Skin epidermis (tissue), 12 donors: ENCODE data around the gene HS3ST3B1.

Source experiments
- H3K27ac ChIP-seq, 21 experiments: fragments of 200-600 bp; sonication (generic) in 11 of 21; one replicate each; pipeline ENCODE4 v1.5.0; 2020; ENCODE audit warnings: mild to moderate bottlenecking in 3 of 21, inconsistent platforms in 2 of 21, moderate library complexity in 2 of 21
- H3K4me3 ChIP-seq, 7 experiments: fragments of 200-600 bp; sonication (generic) in 2 of 7; one replicate each; pipeline ENCODE4 v1.5.0; 2020; ENCODE audit warnings: inconsistent platforms in 2 of 7, mild to moderate bottlenecking in 2 of 7, moderate library complexity in 1 of 7

The HS3ST3B1 gene

GRCh38 chr17:14340857-14341754 is 40.2 kb downstream of the HS3ST3B1 start:
- no peak overlapping the region for H3K4me3 ChIP-seq

GRCh38 chr17:14341866-14342265 is 41.0 kb downstream of the HS3ST3B1 start:
- Histone ChIP-seq H3K4me3 (no peak overlapping the region), H3K27ac (no peak overlapping the region)

More at GRCh38 chr17:14340857-14341754, 40.2 kb downstream of the HS3ST3B1 start:
- H3K27ac ChIP-seq = no peak overlapping the region

GRCh38 chr17:14346801-14347200 is 45.9 kb downstream of the HS3ST3B1 start:
- Histone ChIP-seq H3K4me3 (no peak overlapping the region), H3K27ac (no peak overlapping the region)

DNA sequence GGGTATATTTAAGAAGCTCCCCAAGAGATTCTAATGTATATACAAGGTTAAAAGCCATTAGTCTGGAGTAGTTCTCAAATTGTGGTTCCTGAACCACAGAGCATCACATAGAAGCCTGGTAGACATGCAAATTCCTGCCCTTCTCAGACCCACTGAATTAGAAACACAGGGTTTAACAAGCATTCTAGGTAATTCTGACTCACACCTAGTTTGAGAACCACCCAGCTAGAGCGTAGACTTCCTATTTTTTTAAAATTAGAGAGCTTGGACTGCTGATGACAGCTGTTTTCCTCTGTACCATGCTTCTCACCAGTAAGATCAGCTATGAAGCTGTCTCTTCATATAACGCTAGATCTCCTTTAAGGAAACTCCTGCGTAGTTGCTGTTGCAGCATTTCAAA is 50.6 kb downstream of the HS3ST3B1 start:
- H3K4me3 ChIP-seq = no peak overlapping the region
- no peak overlapping the region for H3K27ac ChIP-seq

- Histone ChIP-seq H3K27ac (no peak overlapping the region), H3K4me3 (no peak overlapping the region)
Measured at GRCh38 chr17:14352136-14352535, 51.3 kb downstream of the HS3ST3B1 start.

DNA sequence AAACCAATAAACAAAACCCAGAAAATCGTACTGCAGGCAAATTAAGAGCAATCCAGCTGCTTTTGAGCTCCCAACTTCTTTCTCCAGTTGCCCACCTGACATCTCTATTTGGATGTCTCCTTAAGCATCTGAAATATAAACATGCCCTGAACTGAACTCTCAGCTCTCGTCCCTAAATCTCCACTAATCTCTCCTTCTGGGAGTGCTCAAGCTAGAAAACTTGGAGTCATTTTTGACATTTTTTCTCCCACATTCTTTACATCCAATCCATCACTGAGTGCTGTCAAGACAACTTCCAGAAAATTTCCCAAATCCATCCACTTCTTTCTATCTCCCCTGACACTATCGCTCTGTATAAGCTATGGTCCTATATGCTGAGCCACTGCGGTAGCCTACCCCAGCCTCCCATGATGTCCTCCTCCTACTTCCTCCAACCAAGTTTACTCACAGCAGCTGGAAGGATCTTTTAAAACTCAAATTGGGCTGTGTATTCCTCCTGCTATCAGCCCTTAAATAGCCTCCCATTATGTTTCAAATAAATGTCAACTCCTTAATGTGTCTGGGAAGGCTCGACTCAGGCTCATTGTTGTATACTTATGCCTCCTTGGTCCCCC is 53.1 kb downstream of the HS3ST3B1 start:
- no peak overlapping the region for H3K4me3 ChIP-seq
- no peak overlapping the region for H3K27ac ChIP-seq

DNA sequence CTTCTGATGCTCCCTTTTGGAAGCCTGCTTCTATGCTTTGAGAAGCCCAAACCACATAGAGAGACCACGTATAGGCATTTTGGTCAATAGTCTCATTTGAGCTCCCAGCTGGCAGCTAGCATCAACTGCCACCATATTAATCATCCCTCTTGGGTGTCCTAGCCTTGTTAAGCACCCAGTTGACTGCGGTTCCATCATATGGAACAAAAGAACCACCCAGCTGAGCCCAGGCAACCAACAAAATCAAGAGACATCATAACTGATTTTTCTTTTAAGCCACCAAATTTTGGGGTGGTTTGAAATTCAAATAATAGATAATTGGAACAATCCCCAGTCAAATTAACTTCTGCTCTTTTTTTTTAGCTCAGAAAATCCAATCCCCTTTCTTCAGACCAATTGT is 53.9 kb downstream of the HS3ST3B1 start:
- no peak overlapping the region for H3K27ac ChIP-seq
- H3K4me3 ChIP-seq = no peak overlapping the region

GRCh38 chr17:14355556-14355955 is 54.7 kb downstream of the HS3ST3B1 start:
- no peak overlapping the region for H3K4me3 ChIP-seq

GRCh38 chr17:14359163-14360020 is 58.5 kb downstream of the HS3ST3B1 start:
- H3K4me3 ChIP-seq = no peak overlapping the region
- peak overlapping the region in 2 of 21 experiments; percentile 29 to 34 for H3K27ac ChIP-seq

More at GRCh38 chr17:14355556-14355955, 54.7 kb downstream of the HS3ST3B1 start:
- no peak overlapping the region for H3K27ac ChIP-seq

DNA sequence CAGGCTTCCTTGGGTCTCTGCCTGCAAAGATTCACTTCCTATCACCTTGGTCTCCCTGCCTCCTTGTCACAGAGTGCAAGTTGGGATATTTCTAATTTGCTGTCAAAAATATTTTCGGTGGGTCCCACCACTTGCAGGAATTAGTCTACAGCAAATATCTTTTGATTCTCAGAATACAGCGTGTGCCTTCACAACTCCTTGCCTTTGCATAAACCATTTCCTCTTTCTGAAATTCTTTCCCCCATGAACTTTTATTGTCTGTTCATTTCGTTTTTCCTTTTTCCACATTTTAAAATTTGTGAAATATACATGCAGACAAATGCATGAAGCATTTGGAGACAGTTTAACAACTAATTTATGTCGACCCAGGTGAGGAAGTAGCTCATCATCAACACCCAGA is 60.0 kb downstream of the HS3ST3B1 start:
- H3K27ac ChIP-seq = no peak overlapping the region
- H3K4me3 ChIP-seq = no peak overlapping the region

DNA sequence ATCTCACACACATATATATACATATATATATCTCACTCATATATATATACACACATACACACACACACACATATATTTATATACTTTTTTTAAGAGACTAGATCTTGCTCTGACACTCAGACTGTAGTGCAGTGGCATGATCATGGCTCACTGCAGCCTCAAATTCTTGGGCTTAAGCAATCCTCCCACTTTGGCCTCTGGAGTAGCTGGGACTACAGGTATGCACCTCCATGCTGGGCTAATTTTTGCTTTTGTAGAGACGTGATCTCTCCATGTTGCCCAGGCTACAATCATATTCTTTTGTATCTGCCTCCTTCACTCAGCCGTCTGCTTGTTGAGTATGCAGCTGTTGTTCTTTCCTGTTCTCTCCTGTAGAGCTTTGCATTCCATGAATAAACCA is 60.6 kb downstream of the HS3ST3B1 start:
- no peak overlapping the region for H3K4me3 ChIP-seq
- no peak overlapping the region for H3K27ac ChIP-seq

- Histone ChIP-seq H3K4me3 (no peak overlapping the region), H3K27ac (no peak overlapping the region)
Measured at GRCh38 chr17:14361945-14362508, 61.1 kb downstream of the HS3ST3B1 start.

- Histone ChIP-seq H3K4me3 (no peak overlapping the region), H3K27ac (no peak overlapping the region)
Measured at GRCh38 chr17:14366199-14366598, 65.3 kb downstream of the HS3ST3B1 start.

DNA sequence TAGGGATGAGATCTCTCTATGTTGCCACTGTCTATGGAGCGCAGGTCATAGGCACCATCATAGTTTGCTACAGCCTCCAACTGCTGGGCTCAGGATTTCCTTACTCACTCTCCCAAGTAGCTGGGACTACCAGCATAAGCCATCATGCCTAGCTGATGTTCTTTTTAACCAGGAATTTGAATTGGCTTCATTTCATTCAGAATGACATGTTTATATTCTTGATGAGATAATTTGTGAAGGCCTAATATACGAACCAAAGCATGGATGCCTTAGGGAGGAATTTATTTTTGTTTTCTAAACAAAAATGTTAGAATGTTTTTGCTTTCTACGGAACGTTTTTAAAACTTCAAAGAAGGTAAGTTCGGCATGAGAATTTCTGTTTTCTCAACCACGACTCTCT is 71.6 kb downstream of the HS3ST3B1 start:
- no peak overlapping the region for H3K27ac ChIP-seq
- H3K4me3 ChIP-seq = no peak overlapping the region

GRCh38 chr17:14372905-14373613 is 72.2 kb downstream of the HS3ST3B1 start:
- H3K4me3 ChIP-seq = no peak overlapping the region
- no peak overlapping the region for H3K27ac ChIP-seq

DNA sequence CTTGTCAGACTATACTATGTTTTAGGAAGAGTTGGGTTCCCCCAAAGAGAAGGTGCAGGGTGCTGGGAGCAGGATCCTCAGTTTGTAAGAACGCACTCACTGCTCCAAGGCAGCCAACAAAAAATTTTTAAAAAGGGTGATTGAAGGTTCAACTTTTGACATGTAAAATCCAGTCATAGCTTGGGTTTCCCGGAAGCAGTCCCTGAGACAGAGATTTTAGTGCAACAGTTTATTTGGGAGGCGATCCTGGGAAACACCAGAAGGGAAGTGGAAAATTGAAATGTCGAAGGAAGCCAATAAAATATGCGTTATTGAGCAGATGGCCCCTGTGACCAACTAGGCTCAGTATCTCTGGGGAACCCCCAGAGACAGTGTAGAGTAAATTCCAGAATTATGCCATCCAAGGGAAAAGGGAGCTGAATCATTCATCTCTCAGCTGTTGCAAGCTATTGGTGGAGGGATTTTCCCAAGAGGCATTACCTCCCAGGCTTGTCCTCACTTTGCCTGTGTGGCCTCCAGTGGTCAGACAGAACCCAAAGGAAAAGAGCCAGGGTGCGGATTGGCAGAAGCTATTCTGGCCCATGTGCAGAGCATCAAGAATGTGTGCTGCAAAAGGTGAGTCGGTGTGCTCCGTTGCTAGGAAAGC is 72.9 kb downstream of the HS3ST3B1 start:
- no peak overlapping the region for H3K4me3 ChIP-seq
- no peak overlapping the region for H3K27ac ChIP-seq

DNA sequence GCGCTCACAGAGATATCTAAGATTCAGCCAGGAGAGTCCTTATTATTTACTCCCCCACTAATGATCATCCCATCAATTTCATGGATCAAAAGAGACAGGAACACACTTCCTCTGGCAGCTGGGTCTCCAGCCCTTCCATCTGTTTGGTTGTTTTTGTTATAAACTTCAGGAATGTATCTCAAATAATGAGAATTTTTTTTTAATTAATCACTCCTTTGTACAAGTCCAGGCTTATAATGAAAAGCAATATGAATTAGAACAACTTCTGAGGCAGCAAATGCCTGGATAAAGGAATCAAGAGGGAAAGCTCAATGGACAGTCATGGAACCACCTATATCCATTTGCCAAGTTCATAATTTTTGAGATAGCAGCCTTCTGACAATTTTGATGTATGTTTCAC is 73.4 kb downstream of the HS3ST3B1 start:
- Histone ChIP-seq H3K27ac (no peak overlapping the region), H3K4me3 (no peak overlapping the region)

DNA sequence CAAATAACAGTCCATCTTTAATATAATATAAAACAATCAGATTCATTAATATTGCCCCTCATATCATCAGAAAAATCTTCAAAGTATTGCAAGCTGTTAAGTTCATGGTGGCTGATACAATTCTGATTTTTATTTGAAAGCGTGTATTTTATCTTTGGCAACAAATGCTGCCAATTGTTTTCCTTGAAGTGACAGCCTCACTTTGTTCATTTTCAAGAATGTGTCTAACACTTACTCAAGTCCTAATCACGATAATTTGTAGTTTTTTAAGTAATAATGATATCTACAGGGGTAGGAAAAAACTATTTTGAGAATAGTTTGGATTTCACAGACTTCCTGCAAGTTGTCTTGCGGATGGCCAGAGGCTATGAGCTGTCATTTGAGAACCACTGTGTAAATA is 75.8 kb downstream of the HS3ST3B1 start:
- no peak overlapping the region for H3K27ac ChIP-seq
- H3K4me3 ChIP-seq = no peak overlapping the region

DNA sequence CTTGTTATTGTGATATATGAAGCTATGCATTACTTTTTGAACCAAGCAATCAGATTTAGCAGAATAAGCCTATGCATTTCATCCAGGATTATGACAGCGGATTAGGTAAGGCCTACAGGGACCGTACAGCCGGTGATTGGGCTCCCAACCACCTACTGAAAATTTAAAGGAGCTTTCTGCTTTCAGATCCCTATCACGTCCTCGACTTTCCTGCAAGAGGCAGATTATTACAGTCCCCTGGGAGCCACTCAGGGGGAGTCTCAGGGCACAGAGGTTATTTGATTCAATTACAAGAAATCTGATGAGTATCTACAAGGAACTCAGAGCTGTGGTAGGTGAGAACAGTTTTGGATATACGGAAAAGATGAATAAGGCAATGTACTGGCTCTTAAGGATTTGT is 80.7 kb downstream of the HS3ST3B1 start:
- no peak overlapping the region for H3K4me3 ChIP-seq
- no peak overlapping the region for H3K27ac ChIP-seq
